OCI-LY1 (cell line): ENCODE measurements around the gene CISD1.
"Not testable (repeated sequence)": the region's sequence is repeated elsewhere in the genome, so short reads cannot be mapped to it uniquely, and the experiment has no call there.

ENCODE experiments used
- CTCF ChIP-seq: fragments of 200-600 bp; sonication (generic), shearing (Covaris generic); IDR thresholded peaks from 2 replicates; pipeline ENCODE4 v1.5.1; 2017; ENCODE audit warnings: mild to moderate bottlenecking, antibody characterized with exemption, low read length, moderate library complexity, mixed read lengths
- EZH2 ChIP-seq: fragments of 200-600 bp; sonication (generic), shearing (Covaris generic); IDR thresholded peaks from 2 replicates; pipeline ENCODE4 v1.8.0; 2017; ENCODE audit warnings: borderline replicate concordance, mixed run types, mild to moderate bottlenecking, antibody characterized with exemption, low read length, moderate library complexity, mixed read lengths

GRCh38 chr10:58244242-58244641 lies 24.7 kb upstream of the CISD1 start:
- TF ChIP-seq CTCF, EZH2: not testable (repeated sequence)
